Endothelial cell of umbilical vein (primary cell): ENCODE measurements around the gene H2BW2.
"Not testable (repeated sequence)": the region's sequence is repeated elsewhere in the genome, so short reads cannot be mapped to it uniquely, and the experiment has no call there.

Experiments
- CTCF ChIP-seq, 2 donors: IDR thresholded peaks; 1 replicate in 1 of 2; 2 replicates in 1 of 2; pipeline ENCODE4 v1.5.1; 2011; ENCODE audit warnings: low read length in 2 of 2, mild to moderate bottlenecking in 2 of 2, moderate library complexity in 2 of 2, control low read depth in 1 of 2, inconsistent platforms in 1 of 2, low read depth in 1 of 2; ENCODE audit not compliant: insufficient read depth in 1 of 2; ENCODE audit errors: extremely low read depth in 1 of 2
- POLR2A ChIP-seq: IDR thresholded peaks from 2 replicates; pipeline ENCODE4 v1.6.1; 2012; ENCODE audit warnings: low read depth, mild to moderate bottlenecking, control low read depth, low read length

DNA sequence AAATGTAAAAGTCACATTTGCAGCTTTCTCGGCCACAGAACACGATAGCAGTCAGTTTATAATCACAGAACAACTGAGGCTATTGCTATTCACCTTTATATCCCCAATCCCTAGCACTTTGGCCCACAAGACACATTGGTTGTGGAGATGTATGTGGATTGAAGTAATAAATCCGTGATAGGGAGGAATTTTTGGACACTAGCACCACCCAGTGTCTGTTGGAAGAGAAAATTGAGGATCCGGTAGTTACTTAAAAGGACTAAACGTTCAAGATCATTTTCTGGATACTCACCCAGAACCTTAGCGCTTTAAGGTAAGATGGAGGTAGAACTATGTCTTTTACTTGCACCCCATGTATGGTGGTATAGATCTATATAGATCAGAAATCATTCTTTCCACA is 38.1 kb downstream of the H2BW2 start:
- not testable (repeated sequence) for TF ChIP-seq POLR2A; CTCF (IDR thresholded peaks at IDR 0.05; ENCODE audit: extremely low read depth in 1 of 2, insufficient read depth in 1 of 2, low read depth in 1 of 2, low read length in 2 of 2)
